ENCODE data around the gene OTX2.

Gene OTX2

DNA sequence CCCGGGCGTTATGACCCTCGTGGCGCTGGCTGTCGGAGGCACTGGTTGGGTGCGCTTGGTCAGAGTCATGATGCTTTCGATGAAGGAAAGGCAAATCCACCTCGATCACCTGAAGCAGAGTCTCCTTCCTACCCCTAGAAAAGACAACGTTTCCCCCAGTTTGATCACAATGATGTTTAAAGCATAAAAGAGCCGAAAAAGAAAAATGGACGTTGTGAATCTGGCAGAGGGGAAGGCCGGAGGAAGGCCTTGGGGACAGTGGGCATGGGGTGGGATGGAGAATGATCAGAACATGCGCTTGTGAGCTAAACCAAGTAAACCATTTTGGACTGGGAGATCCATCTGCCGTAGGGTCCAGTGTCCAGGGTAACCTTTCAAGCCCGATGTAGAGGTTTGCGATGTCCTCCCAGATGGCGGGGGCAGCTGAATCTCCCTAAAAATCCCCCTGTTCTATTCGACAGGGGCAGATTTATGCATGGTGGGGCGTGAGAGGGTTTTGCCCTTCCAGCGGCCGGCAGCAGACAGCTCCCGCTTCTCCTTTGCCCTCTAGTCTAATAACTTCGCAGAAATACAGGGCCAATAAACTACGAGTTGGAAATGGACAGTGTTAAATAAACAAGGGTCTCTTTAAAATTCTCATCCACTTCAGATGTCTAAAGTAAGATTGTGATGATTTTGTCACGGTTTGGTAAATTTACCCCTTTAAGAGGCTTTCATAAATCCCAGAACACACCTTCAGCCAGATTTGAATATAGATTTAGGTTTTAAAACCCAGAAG lies 2.3 kb upstream of the OTX2 start:
- in situ Hi-C loops (cut with MboI; ENCODE audit: low sequenced_read_pairs), result no loop called here

DNA sequence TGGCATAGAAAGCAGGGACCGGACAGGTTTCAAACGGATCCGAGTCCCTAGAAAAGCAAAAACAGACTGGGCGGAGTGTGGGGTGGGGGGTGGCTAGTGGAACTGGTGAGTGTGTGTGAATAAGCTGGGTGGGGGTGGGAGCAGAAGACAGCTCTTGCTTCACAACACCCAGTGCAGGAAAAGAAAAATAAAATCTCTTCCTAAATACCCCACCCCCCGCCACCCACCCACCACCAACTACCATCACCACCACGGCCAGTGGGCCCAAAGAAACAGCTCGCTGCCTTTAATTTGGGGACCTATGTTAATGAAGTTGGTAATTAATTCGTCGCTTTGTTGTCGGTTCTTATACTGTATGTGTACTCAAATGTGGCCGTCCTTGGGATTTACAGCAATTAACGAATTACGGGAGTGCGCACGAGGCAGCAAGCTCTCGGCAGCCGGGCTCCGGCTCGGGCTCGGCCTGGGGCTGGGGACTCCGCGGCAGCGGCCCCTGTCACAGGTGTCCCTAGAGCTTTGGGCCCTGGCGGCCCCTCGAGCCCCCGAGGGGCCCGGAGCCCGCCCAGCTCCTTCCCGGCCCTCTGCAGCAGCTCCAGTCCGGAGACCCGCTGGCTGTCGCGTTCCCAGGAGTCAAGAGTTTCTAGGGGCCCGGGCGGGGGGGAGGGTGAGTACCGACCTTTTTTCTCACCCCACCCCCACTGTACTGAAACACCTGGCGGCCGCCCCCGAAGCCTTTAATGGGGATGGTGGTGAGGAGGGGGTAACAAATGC lies 1.5 kb upstream of the OTX2 start:
- in situ Hi-C loops (cut with MboI; ENCODE audit: low sequenced_read_pairs), result no loop called here

DNA sequence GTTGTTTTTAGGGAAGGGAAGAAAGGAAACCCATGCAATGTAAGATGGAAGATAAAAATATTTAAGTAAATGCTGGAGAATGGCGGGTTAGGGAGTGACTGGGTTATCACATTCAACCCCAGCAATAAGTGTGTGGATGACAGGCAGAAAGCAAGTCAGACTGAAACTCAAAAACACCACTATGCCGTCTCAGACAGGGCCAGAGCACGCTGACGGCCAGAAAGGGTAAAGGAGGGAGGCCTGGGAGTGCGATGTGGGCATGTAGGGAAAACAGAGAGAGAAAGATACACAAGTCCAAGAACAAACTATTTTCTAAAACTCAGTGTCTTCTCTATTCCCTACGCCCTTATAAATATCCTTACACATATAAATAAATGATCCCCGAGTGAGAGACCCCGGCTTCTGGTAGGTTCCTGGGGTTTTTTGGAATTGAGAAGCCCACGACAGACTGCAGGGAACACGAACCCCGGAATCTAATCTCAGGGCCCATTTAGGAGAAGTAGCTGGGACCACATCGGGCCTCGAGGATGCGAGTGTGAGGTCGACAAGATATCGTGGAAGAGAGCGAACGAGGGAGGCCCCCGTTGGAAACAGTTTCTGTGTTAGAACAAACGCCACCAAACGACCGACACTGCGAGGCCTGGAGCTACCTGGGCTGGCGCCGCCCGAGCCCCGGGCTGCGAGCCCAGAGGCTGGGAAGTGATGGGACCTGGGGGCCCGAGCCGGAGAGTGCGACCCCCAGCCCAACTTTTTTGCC lies 735 bp upstream of the OTX2 start:
- in situ Hi-C loops (cut with MboI; ENCODE audit: low sequenced_read_pairs), result no loop called here

DNA sequence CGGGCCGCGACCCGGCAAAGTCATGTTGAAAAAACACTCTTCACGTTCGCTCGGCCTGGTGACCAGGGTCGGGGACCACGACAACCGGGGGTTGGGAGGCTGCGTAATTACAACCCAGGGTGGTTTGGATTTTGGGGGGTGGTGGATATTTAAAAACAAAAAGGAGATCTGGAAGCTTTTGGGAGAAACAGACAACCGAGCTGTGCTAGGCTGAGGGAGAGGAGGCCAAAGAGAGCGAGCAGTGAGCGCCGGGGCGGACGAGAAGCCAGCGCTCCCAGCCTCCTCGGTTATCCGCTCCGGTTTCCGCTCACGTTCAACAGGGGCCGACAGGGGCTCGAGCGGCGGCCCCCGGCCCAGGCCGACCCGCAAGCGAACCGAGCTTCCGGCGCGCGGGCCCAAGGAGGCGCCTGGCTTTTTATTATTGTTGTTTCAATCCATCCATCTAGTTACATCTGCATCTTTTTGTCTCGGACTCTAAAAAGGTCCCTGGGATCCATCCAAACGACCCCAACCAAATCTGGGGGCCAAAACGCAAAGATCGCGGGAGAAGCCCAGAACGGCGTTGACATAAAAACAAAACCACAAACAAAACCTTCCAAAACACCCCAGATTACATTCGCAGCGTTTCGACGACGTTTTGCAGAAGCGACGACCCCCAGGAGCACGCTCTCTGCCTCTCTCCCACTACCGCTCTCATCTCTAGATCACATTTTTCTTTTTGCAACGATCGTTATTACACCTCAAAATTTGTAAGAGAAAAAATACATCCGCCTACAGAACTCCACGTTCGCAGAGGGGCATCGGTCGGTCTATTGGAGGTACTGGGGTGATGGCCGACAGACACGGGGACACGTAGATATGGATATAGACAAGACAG lies 771 bp downstream of the OTX2 start:
- in situ Hi-C loops (cut with MboI; ENCODE audit: low sequenced_read_pairs), result no loop called here

DNA sequence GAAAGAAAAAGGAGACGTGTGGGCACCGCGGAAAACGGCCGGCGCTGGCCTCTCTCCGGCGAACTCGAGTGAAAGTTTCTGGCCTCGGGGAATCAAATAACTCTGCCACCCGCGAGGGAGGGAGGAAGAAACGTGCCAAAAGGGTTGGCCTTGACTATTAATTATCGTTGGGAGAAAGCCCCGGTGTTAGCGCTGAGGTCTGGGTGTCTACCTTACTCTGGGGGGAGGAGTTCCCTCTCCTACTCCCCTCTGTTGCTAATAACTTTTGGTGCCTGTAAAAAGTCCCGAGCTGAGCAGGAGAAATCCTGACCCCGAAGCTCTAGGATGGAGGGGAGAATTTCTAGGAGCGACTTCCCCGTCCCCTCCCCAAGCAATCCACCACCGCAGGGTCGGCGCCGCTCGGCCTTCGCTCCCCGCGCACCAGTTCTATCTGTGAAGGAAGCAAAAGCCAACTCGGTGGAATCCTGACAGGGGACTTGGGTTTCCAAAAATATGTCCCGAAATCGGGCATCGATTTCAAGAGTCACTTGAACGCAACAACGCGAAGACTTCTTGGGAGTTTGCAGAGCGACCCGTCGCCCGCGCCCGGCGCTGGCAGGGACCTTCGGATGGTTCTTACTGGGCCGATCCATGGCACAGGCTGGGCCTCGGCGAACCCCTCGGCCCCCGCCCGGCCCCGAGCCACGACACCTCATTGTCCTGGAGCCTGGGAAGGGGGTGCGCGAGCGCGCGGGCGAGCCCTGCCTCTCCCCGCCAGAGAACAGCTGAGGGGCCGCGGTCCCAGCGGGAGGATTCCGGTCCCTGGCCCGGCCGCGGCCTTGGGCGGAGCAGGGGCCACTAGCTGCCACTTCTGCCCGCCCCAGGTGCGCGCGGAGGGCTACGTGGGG lies 1.7 kb downstream of the OTX2 start:
- in situ Hi-C loops (cut with MboI; ENCODE audit: low sequenced_read_pairs), result no loop called here

DNA sequence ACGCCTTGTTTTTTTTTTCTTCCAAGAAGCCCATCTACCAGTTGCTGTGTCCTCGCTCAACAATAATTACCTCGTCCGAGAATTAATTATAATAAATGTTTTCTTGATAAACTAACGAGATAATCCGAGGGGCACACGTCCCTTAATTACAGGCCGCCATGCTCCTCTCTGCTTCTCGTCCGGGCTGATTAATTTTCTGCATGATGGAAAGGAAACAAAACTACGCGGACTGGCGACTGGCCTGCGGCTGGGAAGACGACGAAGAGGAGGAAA lies 2.2 kb downstream of the OTX2 start:
- in situ Hi-C loops (cut with MboI; ENCODE audit: low sequenced_read_pairs), result no loop called here

DNA sequence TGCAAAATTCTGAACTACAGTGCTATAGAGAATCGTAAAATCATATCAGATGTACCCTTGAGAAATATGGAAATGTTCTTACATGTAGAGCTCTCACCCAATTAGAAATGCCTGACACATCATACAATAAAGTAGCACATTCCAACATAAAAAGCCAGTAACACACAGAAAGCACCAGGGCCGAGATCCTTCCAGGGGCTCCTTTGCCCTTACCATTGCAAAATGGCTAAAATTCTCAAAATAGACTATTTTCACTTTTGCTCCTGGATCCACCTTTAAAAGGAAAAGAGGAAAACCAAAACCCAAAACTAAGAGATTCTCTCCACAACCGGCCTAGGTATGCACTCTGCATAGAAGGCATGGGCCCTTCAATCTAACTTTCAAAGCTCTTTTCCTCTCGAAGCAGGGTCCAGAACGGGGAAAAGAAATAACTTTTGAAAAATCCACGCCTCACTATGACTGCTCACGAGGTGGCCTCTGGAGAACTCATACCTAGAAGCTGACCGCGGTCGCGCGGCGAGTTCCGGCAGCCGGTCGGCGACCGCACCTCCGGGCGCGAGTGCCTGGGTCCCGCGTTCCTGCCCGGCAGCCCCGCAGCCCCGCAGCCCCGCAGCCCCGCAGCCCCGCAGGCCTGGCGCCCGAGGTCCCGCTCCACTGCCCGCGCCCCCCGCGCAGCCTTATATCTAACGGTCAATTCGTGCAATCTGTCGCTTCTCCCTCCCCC lies 2.7 kb downstream of the OTX2 start:
- in situ Hi-C loops (cut with MboI; ENCODE audit: low sequenced_read_pairs), result no loop called here

DNA sequence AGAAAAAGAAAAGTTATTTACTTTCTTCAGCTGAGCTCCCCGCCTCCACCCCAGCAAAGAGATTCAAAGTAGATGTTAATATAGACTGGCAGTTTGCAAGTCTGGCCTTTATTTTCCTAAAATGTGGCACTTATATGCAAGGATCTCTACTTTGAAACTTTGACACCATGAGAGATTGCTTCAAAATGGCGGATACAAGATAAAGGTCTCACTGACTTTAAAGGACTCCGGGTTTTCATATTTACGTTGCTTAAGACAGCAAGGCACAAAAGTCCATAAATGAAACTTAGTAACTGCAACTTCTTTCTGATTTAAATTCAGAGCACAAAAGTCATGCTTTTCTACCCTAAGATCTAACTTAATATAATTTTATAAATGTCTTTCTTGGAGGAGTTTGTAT lies 3.5 kb downstream of the OTX2 start:
- in situ Hi-C loops (cut with MboI; ENCODE audit: low sequenced_read_pairs), result no loop called here

DNA sequence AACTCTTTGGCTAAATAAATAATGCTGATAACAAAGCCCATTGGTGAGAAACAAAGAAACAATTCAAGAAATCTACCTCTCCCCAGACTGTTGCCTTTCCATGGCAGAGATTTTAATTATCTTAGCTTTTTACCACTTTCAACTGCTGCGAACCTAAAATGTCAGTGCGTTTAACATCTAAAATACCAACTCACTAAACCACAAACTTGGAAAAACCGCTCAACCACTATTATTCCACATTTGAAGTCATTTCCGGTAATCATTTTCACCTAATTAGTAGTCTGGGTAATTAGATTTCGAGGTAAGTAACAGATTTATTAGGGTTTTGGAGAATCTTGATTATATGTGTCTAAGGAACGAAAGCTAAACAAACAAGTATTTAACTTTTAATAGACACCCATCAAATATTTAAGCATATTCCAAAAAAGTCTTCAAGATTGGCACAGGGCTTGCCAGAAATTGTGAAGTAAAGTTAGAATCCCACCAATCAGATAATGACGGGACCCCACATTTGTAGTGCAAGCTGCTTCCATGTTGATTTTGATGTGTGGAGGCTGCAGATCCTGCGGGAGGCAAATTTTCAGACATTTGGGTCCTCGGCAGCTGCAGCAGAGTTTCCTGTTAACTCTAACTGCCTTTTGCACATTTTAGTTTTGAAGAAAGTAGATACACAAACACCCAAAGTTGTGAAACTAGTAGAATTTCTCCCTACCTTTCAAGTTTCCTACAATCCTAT lies 4.1 kb downstream of the OTX2 start:
- in situ Hi-C loops (cut with MboI; ENCODE audit: low sequenced_read_pairs), result no loop called here

DNA sequence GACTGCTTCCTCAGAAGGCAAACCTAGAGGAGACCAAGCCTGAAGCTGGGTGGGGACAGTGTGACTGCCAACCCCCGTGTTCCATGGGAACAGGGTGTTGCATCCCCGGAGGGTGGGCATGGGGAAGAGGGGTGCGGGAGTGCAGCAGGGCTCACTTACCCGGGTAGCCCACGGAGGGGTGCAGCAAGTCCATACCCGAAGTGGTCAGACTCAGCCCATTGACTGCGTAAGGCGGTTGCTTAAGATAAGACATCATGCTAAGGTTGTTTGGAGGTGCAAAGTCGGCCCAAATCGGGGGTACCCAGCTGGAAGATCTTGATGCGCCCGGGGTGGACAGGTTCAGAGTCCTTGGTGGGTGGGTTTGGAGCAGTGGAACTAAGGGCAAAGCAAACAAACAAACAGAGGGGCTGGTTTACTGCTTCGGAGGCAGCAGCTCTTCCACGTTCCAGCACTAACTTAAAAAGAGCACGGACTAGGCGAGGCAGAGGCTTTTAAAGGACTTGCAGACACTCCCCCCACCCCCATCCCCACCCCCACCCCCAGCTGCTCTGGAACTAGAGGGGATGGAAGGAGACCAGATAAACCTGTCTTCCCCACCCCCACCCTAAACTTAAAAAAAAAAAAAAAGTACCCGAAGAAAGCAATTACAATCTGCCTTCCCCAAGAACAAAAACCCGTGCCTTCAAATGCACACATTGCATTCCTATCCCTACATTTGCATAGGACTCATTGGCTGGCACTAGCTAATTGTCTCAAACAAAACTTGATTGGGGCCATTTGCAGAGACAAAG lies 4.9 kb downstream of the OTX2 start:
- in situ Hi-C loops (cut with MboI; ENCODE audit: low sequenced_read_pairs), result no loop called here

DNA sequence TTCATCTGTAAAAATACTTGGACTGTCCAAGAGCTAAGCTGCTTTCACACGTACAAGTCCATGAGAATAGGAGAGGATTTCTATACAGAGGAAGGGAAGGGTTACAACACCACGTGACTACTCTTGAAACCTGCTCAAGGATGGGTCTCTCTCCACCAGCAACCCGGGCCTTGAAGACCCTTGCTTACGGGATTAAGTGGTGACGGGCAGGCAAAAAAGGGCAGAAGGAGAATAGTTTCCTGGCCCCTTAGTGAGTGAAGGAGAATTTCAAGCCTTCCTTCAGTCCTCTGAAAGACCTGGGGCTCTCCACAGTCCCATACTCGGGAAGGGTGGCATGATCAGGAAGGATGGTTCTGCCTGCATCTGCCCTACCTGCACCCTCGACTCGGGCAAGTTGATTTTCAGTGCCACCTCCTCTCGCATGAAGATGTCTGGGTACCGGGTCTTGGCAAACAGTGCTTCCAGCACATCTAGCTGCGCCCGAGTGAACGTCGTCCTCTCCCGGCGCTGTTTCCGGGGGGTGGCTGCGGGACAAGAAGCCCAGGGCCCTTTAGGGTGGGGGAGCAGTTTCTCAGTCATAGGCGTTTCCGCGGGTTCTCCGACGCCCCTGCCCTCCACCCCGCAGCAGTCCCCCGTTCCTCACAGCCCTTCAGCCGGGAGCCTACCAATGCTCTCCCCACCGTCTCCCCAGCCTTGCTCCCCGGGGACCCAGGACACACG lies 6.3 kb downstream of the OTX2 start:
- in situ Hi-C loops (cut with MboI; ENCODE audit: low sequenced_read_pairs), result no loop called here

DNA sequence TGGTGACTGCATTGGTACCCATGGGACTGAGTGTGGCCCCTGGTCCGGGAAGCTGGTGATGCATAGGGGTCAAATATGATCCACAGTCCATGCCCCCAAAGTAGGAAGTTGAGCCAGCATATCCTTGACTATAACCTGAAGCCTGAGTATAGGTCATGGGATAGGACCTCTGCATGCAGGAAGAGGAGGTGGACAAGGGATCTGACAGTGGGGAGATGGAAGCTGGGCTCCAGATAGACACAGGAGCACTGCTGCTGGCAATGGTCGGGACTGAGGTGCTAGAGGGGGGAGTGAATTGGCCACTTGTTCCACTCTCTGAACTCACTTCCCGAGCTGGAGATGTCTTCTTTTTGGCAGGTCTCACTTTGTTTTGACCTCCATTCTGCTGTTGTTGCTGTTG lies 8.4 kb downstream of the OTX2 start:
- in situ Hi-C loops (cut with MboI; ENCODE audit: low sequenced_read_pairs), result no loop called here

DNA sequence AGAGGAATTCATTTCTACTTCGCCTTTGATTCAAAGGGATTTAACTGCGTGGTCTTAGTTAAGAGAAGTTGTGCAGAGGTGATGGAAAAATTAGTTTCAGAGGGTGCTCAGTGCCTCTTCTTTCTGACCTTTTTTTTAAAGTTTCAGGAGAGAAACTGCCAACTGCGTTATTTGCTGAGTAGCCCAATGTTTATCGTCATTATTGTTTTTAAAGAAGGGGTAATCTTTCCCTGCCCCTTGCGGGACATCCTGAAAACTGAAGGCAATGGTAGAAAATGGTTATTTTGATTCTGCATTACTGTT lies 11.0 kb downstream of the OTX2 start:
- in situ Hi-C loops (cut with MboI; ENCODE audit: low sequenced_read_pairs), result no loop called here

DNA sequence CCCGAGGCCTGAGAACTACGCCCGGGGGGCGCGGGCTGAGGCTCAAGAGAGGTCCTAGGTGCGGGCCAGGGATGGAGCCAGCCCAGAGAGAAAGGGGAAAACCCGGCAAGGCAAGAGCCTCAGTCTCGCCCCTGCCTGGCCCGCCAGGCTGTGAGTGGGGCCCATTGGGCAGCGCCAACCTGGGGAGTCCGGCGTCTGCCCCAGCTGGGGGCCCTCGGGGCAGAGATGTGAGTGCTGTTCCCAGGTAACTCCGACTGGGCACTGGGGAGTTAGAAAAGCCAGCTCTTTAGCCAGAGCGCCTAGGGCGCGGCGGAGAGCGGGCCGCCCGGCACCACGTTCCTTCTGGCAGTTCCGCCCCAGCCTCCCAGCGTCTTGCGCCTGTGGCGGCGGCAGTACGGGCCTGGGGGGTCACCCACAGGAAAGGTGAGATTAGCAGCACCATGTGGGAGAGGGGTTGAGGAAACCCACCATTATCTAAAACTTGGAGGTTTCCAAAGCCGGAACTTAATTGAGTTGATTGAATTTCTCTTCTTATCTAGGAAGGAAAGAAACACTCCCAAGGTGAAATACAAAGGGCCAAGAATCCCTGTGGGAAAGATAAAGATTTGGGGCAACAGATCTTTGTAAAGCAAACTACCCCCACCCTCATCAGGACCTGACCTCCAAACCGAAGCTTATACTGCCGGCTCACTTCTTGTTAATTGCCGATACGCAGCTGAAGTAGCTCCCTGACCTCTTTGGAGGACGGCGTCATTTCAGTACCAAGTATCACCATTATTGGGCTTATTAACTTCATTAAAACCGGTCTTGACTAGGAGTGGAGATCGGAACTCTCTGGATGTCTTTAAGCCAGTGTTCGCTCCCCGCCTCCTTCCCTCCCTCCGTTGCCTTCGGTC lies 11.6 kb downstream of the OTX2 start:
- in situ Hi-C loops (cut with MboI; ENCODE audit: low sequenced_read_pairs), result no loop called here

DNA sequence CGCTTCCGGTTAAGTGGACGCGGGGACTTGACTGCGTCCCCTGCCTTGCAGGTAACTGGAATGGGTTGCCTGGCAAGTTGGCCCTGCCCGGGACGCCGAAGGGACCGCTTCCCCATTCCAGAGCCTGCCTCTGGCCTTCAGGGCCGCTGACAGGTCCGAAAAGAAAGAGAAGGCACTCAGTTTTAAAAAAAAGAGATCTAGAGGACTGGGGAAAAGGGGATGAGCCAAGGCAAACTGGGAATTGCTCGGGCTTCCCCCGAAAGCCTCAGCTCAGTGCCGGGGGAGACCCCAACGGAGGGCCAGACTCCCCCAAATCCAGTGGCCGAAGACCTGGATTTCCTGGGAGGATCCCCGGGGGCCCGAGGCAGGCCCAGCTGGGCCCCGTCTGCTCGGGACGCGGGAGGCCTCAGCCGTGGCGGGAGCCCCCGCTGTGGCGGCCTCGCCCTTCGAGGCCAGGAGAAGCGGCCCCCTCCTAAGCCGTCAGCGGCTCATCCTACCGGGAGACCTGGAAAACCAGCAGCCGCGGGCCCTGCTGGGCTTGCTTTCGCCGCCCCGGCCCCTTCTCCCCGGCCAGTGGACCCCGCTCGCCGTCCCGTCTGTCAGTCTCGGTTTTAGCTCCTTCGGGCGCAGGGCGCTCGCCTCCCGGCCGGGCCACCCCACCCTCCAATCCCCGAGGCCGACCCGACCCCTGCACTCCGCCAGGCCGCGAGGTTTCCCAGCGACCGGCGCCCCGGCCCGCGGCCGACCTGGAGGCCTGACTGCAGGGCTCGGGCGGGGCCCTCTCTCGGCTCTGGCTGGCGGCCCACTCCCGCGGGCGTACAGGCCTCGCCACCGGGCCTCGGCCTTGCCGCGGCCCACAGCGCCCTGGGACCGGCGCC lies 12.5 kb downstream of the OTX2 start:
- in situ Hi-C loops (cut with MboI; ENCODE audit: low sequenced_read_pairs), result no loop called here

Data from HL-60/S4 treated with retinoic acid at 250 ng/mL for 4 days and 3 days (cell line).